ENCODE measurements around the gene WDR45.

GRCh38 chrX:49041744-49042580 is 37.7 kb downstream of the WDR45 start:
- TF ChIP-seq CTCF (IDR thresholded peaks at IDR 0.05): no peak
- no peak for TF ChIP-seq ZFX (IDR thresholded peaks at IDR 0.05; ENCODE audit: borderline replicate concordance)
